MM.1S (cell line): ENCODE data around the gene PARD3.
"Not testable (repeated sequence)": the region's sequence is repeated elsewhere in the genome, so short reads cannot be mapped to it uniquely, and the experiment has no call there.

Source experiments
- DNase-seq: peaks from one replicate; pipeline ENCODE4 v3.0.0-alpha.2; 2015
- H2AFZ ChIP-seq: fragments of 300-600 bp; sonication (generic); 2 replicates; pipeline ENCODE4 v1.6.0; 2016; ENCODE audit warnings: antibody characterized with exemption, low read length
- H3F3A ChIP-seq: fragments of 300-600 bp; sonication (generic); 2 replicates; pipeline ENCODE4 v1.6.1; 2016; ENCODE audit warnings: mild to moderate bottlenecking, antibody characterized with exemption, low read length, moderate library complexity, mixed read lengths; ENCODE audit not compliant: insufficient read depth
- H3K27ac ChIP-seq: fragments of 300-600 bp; sonication (generic); 2 replicates; pipeline ENCODE4 v1.5.1; 2016; ENCODE audit warnings: mild to moderate bottlenecking, low read length
- H3K27me3 ChIP-seq: fragments of 300-600 bp; sonication (generic); replicated peaks from 2 replicates; pipeline ENCODE4 v1.6.0; 2016; ENCODE audit warnings: low read length; ENCODE audit not compliant: insufficient read depth
- H3K36me3 ChIP-seq: fragments of 300-600 bp; sonication (generic); replicated peaks from 2 replicates; pipeline ENCODE4 v1.6.1; 2016; ENCODE audit warnings: mild to moderate bottlenecking, low read length, mixed read lengths; ENCODE audit not compliant: insufficient read depth
- H3K4me1 ChIP-seq: fragments of 300-600 bp; sonication (generic); 2 replicates; pipeline ENCODE4 v1.6.1; 2016; ENCODE audit warnings: low read length, mixed read lengths
- H3K4me2 ChIP-seq: fragments of 300-600 bp; sonication (generic); 2 replicates; pipeline ENCODE4 v1.6.0; 2016; ENCODE audit warnings: low read depth, low read length
- H3K4me3 ChIP-seq: fragments of 300-600 bp; sonication (generic); 2 replicates; pipeline ENCODE4 v1.5.1; 2016; ENCODE audit warnings: low read length, mixed read lengths
- H3K79me2 ChIP-seq: fragments of 300-600 bp; sonication (generic); 2 replicates; pipeline ENCODE4 v1.6.1; 2016; ENCODE audit warnings: mixed run types, low read length, mixed read lengths
- H3K9ac ChIP-seq: fragments of 300-600 bp; sonication (generic); 2 replicates; pipeline ENCODE4 v1.6.1; 2016; ENCODE audit warnings: low read length, mixed read lengths
- H3K9me2 ChIP-seq: fragments of 300-600 bp; sonication (generic); replicated peaks from 2 replicates; pipeline ENCODE4 v1.6.1; 2016; ENCODE audit warnings: mild to moderate bottlenecking, low read length, mixed read lengths; ENCODE audit not compliant: insufficient read depth
- H3K9me3 ChIP-seq: fragments of 300-600 bp; sonication (generic); replicated peaks from 2 replicates; pipeline ENCODE4 v1.6.1; 2016; ENCODE audit warnings: mild to moderate bottlenecking, low read length, mixed read lengths; ENCODE audit not compliant: insufficient read depth
- H4K20me1 ChIP-seq: fragments of 300-600 bp; sonication (generic); 2 replicates; pipeline ENCODE4 v1.6.1; 2016; ENCODE audit warnings: mild to moderate bottlenecking, low read length, moderate library complexity, mixed read lengths; ENCODE audit not compliant: insufficient read depth
- CTCF ChIP-seq: fragments of 300-600 bp; sonication (generic); IDR thresholded peaks from 2 replicates; pipeline ENCODE4 v1.5.1; 2016; ENCODE audit warnings: antibody characterized with exemption, low read length, mixed read lengths
- EZH2 ChIP-seq: fragments of 300-600 bp; sonication (generic); optimal IDR thresholded peaks from 2 replicates; pipeline ENCODE3; 2017; ENCODE audit warnings: low read depth, mild to moderate bottlenecking, antibody characterized with exemption, low read length, mixed read lengths
- EZH2phosphoT487 ChIP-seq: fragments of 300-600 bp; sonication (generic); IDR thresholded peaks from 2 replicates; pipeline ENCODE4 v1.6.1; 2018; ENCODE audit warnings: antibody characterized with exemption, low read length

The PARD3 gene

GRCh38 chr10:34074051-34074450, 741.0 kb downstream of the PARD3 start:
- no peak overlapping the region for H2AFZ ChIP-seq
- H3K27me3 ChIP-seq, result no peaks in the 10 kb centered on the region
- H3K9me2 ChIP-seq, result no peaks in the 10 kb centered on the region
- no peak overlapping the region for H3K4me3 ChIP-seq
- H3K4me1 ChIP-seq, result no peaks in the 10 kb centered on the region
- H4K20me1 ChIP-seq, result no peaks in the 10 kb centered on the region
- no peaks in the 10 kb centered on the region for H3K9me3 ChIP-seq
- H3K9ac ChIP-seq, result no peak overlapping the region
- no peak overlapping the region for H3K4me2 ChIP-seq
- no peaks in the 10 kb centered on the region for H3K36me3 ChIP-seq
- H3K27ac ChIP-seq, result no peak overlapping the region
- no peaks in the 10 kb centered on the region for H3K79me2 ChIP-seq
- no peaks in the 10 kb centered on the region for H3F3A ChIP-seq
- TF ChIP-seq CTCF (no peak), EZH2phosphoT487 (no peak), EZH2 (no peak)
- DNase-seq, result no peak

- not testable (repeated sequence) for H3K4me3 ChIP-seq, H3K9me2 ChIP-seq, H3K27me3 ChIP-seq, H2AFZ ChIP-seq, H4K20me1 ChIP-seq, H3K4me1 ChIP-seq, H3K4me2 ChIP-seq, H3K79me2 ChIP-seq, H3K36me3 ChIP-seq, H3K9me3 ChIP-seq, H3K27ac ChIP-seq, H3F3A ChIP-seq, H3K9ac ChIP-seq, DNase-seq
Measured at GRCh38 chr10:34067741-34068140, 747.4 kb downstream of the PARD3 start.

- H3K9me2 ChIP-seq, result no peaks in the 10 kb centered on the region
- H3K79me2 ChIP-seq, result no peaks in the 10 kb centered on the region
- no peaks in the 10 kb centered on the region for H3K9me3 ChIP-seq
Measured at GRCh38 chr10:34063592-34063991, 751.5 kb downstream of the PARD3 start.

GRCh38 chr10:34061841-34062240, 753.3 kb downstream of the PARD3 start:
- Histone ChIP-seq H3F3A (no peaks in the 10 kb centered on the region), H3K27ac (no peak overlapping the region), H3K27me3 (no peaks in the 10 kb centered on the region), H3K4me2 (no peak overlapping the region), H3K9me3 (no peaks in the 10 kb centered on the region), H3K79me2 (no peaks in the 10 kb centered on the region), H3K4me1 (no peaks in the 10 kb centered on the region), H3K9ac (no peak overlapping the region), H3K36me3 (no peaks in the 10 kb centered on the region), H2AFZ (no peak overlapping the region), H3K9me2 (no peaks in the 10 kb centered on the region), H4K20me1 (no peaks in the 10 kb centered on the region), H3K4me3 (no peak overlapping the region)
- DNase-seq, result no peak
- TF ChIP-seq EZH2phosphoT487 (no peak), CTCF (no peak)

More at GRCh38 chr10:34063592-34063991, 751.5 kb downstream of the PARD3 start:
- Histone ChIP-seq H3K36me3 (no peaks in the 10 kb centered on the region), H3F3A (no peaks in the 10 kb centered on the region), H3K4me3 (no peak overlapping the region), H3K27ac (no peak overlapping the region), H3K4me2 (no peak overlapping the region), H3K27me3 (no peaks in the 10 kb centered on the region), H4K20me1 (no peaks in the 10 kb centered on the region), H3K9ac (no peak overlapping the region), H2AFZ (no peak overlapping the region), H3K4me1 (no peaks in the 10 kb centered on the region)
- no peak for DNase-seq
- no peak for TF ChIP-seq EZH2phosphoT487
- TF ChIP-seq EZH2, result no peak
- TF ChIP-seq CTCF, result no peak
